ENCODE measurements around the gene FBXL20. TPM values are rescaled to one million over a fixed set of nuclear protein-coding genes. Genes with fewer than 3 reads are reported as not detected.
A peak's percentile ranks its signal among the peaks of the same experiment; 100 is the strongest.

FBXL20 gene
- total RNA-seq, 1 experiment from 2014 or later = 17.2 TPM

- Histone ChIP-seq H2AFZ (ENCODE audit: low read depth, low read length, poor library complexity, severe bottlenecking) (no peak overlapping the region), H3K79me2 (ENCODE audit: insufficient read depth, low read length) (no peaks in the 10 kb centered on the region), H3K27ac (ENCODE audit: low read depth, low read length) (no peak overlapping the region), H3K4me3 (replicated peaks in 1 of 2; ENCODE audit: low read depth in 1 of 2, low read length in 2 of 2) (no peak overlapping the region), H3K36me3 (ENCODE audit: control insufficient read depth in 1 of 2, insufficient read depth in 2 of 2, low read length in 2 of 2) (no peaks in the 10 kb centered on the region; a peak in 1 of 4 replicates), H3K9me3 (ENCODE audit: control insufficient read depth in 1 of 2, insufficient read depth in 1 of 2, low read depth in 1 of 2, low read length in 2 of 2) (no peaks in the 10 kb centered on the region), H3K4me2 (ENCODE audit: low read length) (no peak overlapping the region), H3K9me2 (ENCODE audit: insufficient read depth) (no peaks in the 10 kb centered on the region), H3K4me1 (ENCODE audit: control insufficient read depth in 1 of 2, insufficient read depth in 2 of 2, low read length in 2 of 2) (no peaks in the 10 kb centered on the region), H3K27me3 (ENCODE audit: insufficient read depth, low read length) (no peaks in the 10 kb centered on the region), H4K20me1 (ENCODE audit: insufficient read depth) (no peaks in the 10 kb centered on the region), H3K9ac (ENCODE audit: low read length) (no peak overlapping the region)
- ChIA-PET POLR2A (no interaction called here), CTCF (interaction anchor here (1.2 to 2.6 kb wide), 4 partner anchors 27 to 276 kb away, joined by 3 to 10 read pairs (median 6); no protein-coding TSS in a partner anchor), RAD21 (ENCODE audit: low non-redundant PET in 1 of 2, low total read pairs in 2 of 2, uncharacterized antibody in 2 of 2, unreplicated experiment in 2 of 2) (interaction anchor here in 1 of 2 experiments (0.6 kb wide), 1 partner anchor 171 kb away, joined by 10 read pairs; no protein-coding TSS in a partner anchor)
- DNase-seq (ENCODE audit: low read depth, low spot score) (no peak), ATAC-seq (no peak)
- TF ChIP-seq ELF1 (IDR thresholded peaks at IDR 0.05; ENCODE audit: borderline replicate concordance, low read depth) = no peak
- no peak for TF ChIP-seq EGR1 (IDR thresholded peaks at IDR 0.05; ENCODE audit: low read depth)
- TF ChIP-seq POLR2AphosphoS5 (IDR thresholded peaks at IDR 0.05; ENCODE audit: low read depth, low read length) = no peak
- TF ChIP-seq JUND (IDR thresholded peaks at IDR 0.05) = no peak
- TF ChIP-seq RAD21 (IDR thresholded peaks at IDR 0.05; ENCODE audit: low read depth) = no peak
- no peak for TF ChIP-seq TCF7L2 (IDR thresholded peaks at IDR 0.05; ENCODE audit: borderline replicate concordance, extremely low read depth, insufficient read depth, insufficient read length)
- no peak for TF ChIP-seq FOSL1 (IDR thresholded peaks at IDR 0.05; ENCODE audit: low read depth)
- no peak for TF ChIP-seq CEBPB (IDR thresholded peaks at IDR 0.05; ENCODE audit: low read depth)
- no peak for TF ChIP-seq ATF3 (IDR thresholded peaks at IDR 0.05)
- intact Hi-C loops (cut with micrococcal nuclease) = no loop called here
- BruUV-seq (replicated peaks) = no TSS peak
Measured at GRCh38 chr17:39271546-39271945, 129.9 kb downstream of the FBXL20 start.

GRCh38 chr17:39270923-39271322, 130.5 kb downstream of the FBXL20 start:
- intact Hi-C loops (cut with micrococcal nuclease) = no loop called here
- H4K20me1 ChIP-seq (ENCODE audit: insufficient read depth) = no peaks in the 10 kb centered on the region
- ATAC-seq = no peak

More at GRCh38 chr17:39270923-39271322, 130.5 kb downstream of the FBXL20 start:
- RAD21 ChIA-PET (ENCODE audit: low non-redundant PET in 1 of 2, low total read pairs in 2 of 2, uncharacterized antibody in 2 of 2, unreplicated experiment in 2 of 2) = interaction anchor here in 1 of 2 experiments (0.6 kb wide), 2 partner anchors 85 to 172 kb away, joined by 3 to 10 read pairs; no protein-coding TSS in a partner anchor
- Histone ChIP-seq H3K9ac (ENCODE audit: low read length) (no peak overlapping the region), H3K4me1 (ENCODE audit: control insufficient read depth in 1 of 2, insufficient read depth in 2 of 2, low read length in 2 of 2) (no peaks in the 10 kb centered on the region), H3K27ac (ENCODE audit: low read depth, low read length) (no peak overlapping the region), H2AFZ (ENCODE audit: low read depth, low read length, poor library complexity, severe bottlenecking) (no peak overlapping the region), H3K27me3 (ENCODE audit: insufficient read depth, low read length) (no peaks in the 10 kb centered on the region), H3K79me2 (ENCODE audit: insufficient read depth, low read length) (no peaks in the 10 kb centered on the region), H3K4me3 (replicated peaks in 1 of 2; ENCODE audit: low read depth in 1 of 2, low read length in 2 of 2) (no peak overlapping the region), H3K9me2 (ENCODE audit: insufficient read depth) (no peaks in the 10 kb centered on the region), H3K4me2 (ENCODE audit: low read length) (no peak overlapping the region), H3K9me3 (ENCODE audit: control insufficient read depth in 1 of 2, insufficient read depth in 1 of 2, low read depth in 1 of 2, low read length in 2 of 2) (no peaks in the 10 kb centered on the region), H3K36me3 (ENCODE audit: control insufficient read depth in 1 of 2, insufficient read depth in 2 of 2, low read length in 2 of 2) (no peaks in the 10 kb centered on the region; a peak in 1 of 4 replicates)
- POLR2A ChIA-PET = no interaction called here
- CTCF ChIA-PET = interaction anchor here (0.7 to 2.6 kb wide), 4 partner anchors 26 to 351 kb away, joined by 3 to 10 read pairs (median 6); no protein-coding TSS in a partner anchor
- no TSS peak for BruUV-seq (replicated peaks)
- TF ChIP-seq ATF3 (IDR thresholded peaks at IDR 0.05) (no peak; the same call in 1 of the 2 replicates), SP1 (IDR thresholded peaks at IDR 0.05; ENCODE audit: low read depth) (no peak), CEBPB (IDR thresholded peaks at IDR 0.05; ENCODE audit: low read depth) (peak; percentile 41; the same call in 1 of the 2 replicates), JUND (IDR thresholded peaks at IDR 0.05) (no peak), RAD21 (IDR thresholded peaks at IDR 0.05; ENCODE audit: low read depth) (peak; percentile 62)
- TF ChIP-seq, protein P1, sequence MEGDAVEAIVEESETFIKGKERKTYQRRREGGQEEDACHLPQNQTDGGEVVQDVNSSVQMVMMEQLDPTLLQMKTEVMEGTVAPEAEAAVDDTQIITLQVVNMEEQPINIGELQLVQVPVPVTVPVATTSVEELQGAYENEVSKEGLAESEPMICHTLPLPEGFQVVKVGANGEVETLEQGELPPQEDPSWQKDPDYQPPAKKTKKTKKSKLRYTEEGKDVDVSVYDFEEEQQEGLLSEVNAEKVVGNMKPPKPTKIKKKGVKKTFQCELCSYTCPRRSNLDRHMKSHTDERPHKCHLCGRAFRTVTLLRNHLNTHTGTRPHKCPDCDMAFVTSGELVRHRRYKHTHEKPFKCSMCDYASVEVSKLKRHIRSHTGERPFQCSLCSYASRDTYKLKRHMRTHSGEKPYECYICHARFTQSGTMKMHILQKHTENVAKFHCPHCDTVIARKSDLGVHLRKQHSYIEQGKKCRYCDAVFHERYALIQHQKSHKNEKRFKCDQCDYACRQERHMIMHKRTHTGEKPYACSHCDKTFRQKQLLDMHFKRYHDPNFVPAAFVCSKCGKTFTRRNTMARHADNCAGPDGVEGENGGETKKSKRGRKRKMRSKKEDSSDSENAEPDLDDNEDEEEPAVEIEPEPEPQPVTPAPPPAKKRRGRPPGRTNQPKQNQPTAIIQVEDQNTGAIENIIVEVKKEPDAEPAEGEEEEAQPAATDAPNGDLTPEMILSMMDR (IDR thresholded peaks at IDR 0.05 in 2 of 3, conservative IDR thresholded peaks at IDR 0.05 in 1 of 3; ENCODE audit: borderline replicate concordance in 1 of 3, insufficient read depth in 1 of 3, low read depth in 2 of 3, low read length in 2 of 3) = peak; percentile 23 to 42 (median 32); a peak in 3 of 6 replicates
- peak; percentile 8 for DNase-seq (ENCODE audit: low read depth, low spot score)

Measured in HCT116 (cell line).